ENCODE measurements around the gene SPANXN2. TPM values are rescaled to one million over a fixed set of nuclear protein-coding genes. Genes with fewer than 3 reads are reported as not detected.
"Not testable (repeated sequence)": the region's sequence is repeated elsewhere in the genome, so short reads cannot be mapped to it uniquely, and the experiment has no call there.

SPANXN2 gene, protein sequence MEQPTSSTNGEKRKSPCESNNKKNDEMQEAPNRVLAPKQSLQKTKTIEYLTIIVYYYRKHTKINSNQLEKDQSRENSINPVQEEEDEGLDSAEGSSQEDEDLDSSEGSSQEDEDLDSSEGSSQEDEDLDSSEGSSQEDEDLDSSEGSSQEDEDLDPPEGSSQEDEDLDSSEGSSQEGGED
- polyA plus RNA-seq (2013, experiment 1 of 2) = not detected
- polyA plus RNA-seq (2013, experiment 2 of 2) = not detected

DNA sequence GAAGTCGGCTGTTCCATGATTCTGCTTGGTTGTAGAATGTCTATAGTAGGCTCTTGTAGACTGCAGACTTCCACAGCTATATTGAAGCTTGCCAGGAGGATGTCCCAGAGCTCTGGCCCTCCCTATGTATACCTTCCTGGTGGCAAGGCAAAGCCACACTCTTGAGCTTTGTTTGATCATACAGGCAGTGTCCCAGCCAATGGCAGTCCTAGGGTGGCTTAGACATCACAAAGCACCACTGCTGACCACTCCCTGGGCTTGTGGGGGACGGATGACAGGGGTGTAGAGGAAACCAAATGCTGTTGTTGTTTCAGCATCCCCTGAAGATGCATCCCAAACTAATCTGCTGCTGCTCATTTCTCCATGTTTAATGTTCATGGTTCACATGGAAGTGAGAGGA, at the start of gene SPANXN2:
Gene SPANXN2, minus strand, starts transcription at position 101 of the 400 bp plus-strand sequence. Its CDS starts 84 bp downstream, at position 17.
- H3K4me1 ChIP-seq (ENCODE audit: insufficient read depth, low read length); H3K27ac ChIP-seq (ENCODE audit: low read depth, low read length); H3K36me3 ChIP-seq (ENCODE audit: insufficient read depth, low read length); H3K27me3 ChIP-seq (ENCODE audit: insufficient read depth, low read length); H3K9ac ChIP-seq (ENCODE audit: low read depth, low read length); H3K4me3 ChIP-seq (ENCODE audit: low read length): not testable (repeated sequence)
- H3K9me3 ChIP-seq (ENCODE audit: insufficient read depth, low read depth, low read length) = peaks cover 21% of the 10 kb centered on the region; the same call in 1 of the 2 replicates
- 75% methylated on average over 1 of the region's 2 CpGs for WGBS

DNA sequence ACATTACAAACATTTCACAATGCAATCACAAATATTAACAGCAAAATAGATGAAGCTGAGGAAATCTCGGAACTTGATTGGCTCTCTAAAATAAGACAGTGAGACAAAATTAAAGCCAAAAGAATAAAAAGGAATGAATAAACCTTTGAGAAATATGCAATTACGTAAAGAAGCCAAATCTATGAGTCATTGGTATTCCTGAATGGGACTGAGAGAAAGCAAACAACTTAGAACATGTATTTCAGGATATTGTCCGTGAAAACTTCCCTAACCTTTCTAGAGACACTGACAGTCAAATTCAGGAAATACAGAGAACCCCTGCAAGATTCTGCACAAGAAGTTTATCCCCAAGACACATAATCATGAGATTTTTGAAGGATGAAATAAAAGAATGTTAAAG, 48.4 kb upstream of the SPANXN2 start:
- no peak overlapping the region for H3K27ac ChIP-seq (ENCODE audit: low read depth, low read length)
- WGBS = 33% methylated on average over 1 of the region's 3 CpGs

DNA sequence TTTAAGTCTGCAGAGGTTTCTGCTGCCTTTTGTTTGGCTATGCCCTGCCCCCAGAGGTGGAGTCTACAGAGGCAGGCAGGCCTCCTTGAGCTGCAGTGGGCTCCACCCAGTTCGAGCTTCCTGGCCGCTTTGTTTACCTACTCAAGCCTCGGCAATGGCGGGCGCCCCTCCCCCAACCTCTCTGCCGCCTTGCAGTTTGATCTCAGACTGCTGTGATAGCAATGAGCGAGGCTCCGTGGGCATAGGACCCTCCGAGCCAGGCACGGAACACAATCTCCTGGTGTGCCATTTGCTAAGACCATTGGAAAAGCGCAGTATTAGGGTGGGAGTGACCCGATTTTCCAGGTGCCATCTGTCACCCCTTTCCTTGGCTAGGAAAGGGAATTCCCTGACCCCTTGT, 47.2 kb upstream of the SPANXN2 start:
- H3K27ac ChIP-seq (ENCODE audit: low read depth, low read length); H3K36me3 ChIP-seq (ENCODE audit: insufficient read depth, low read length); H3K4me3 ChIP-seq (ENCODE audit: low read length); H3K4me1 ChIP-seq (ENCODE audit: insufficient read depth, low read length); H3K27me3 ChIP-seq (ENCODE audit: insufficient read depth, low read length); H3K9ac ChIP-seq (ENCODE audit: low read depth, low read length): not testable (repeated sequence)
- WGBS = 91% methylated on average over 12 of the region's 12 CpGs
- H3K9me3 ChIP-seq (ENCODE audit: insufficient read depth, low read depth, low read length) = peaks cover 38% of the 10 kb centered on the region

More for the DNA sequence above, 48.4 kb upstream of the SPANXN2 start:
- peaks cover 50% of the 10 kb centered on the region for H3K9me3 ChIP-seq (ENCODE audit: insufficient read depth, low read depth, low read length)
- H3K4me1 ChIP-seq (ENCODE audit: insufficient read depth, low read length) = no peaks in the 10 kb centered on the region
- H3K36me3 ChIP-seq (ENCODE audit: insufficient read depth, low read length) = no peaks in the 10 kb centered on the region
- no peak overlapping the region for H3K4me3 ChIP-seq (ENCODE audit: low read length)
- no peak overlapping the region for H3K9ac ChIP-seq (ENCODE audit: low read depth, low read length)
- no peaks in the 10 kb centered on the region for H3K27me3 ChIP-seq (ENCODE audit: insufficient read depth, low read length)

DNA sequence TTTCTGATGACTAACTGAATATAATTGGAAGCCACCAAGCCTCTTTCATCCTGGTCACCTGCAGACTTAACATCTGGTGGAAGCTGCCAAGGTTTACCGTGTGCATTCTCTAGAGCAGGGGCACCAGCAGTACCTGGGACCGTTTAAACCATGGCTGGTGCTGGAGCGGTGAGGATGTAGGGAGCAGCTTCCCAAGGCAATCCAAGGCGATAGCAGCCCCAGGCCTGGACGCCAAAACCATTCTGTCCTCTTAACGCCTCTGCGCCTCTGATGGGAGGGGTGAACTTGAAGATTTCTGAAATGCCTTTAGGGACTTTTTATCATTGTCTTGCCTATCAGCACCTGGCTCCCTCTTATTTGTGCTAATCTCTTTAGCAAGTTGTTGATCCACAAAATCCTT, 37.3 kb upstream of the SPANXN2 start:
- Histone ChIP-seq H3K27ac (ENCODE audit: low read depth, low read length) (no peak overlapping the region), H3K27me3 (ENCODE audit: insufficient read depth, low read length) (no peaks in the 10 kb centered on the region), H3K9ac (ENCODE audit: low read depth, low read length) (no peak overlapping the region), H3K9me3 (ENCODE audit: insufficient read depth, low read depth, low read length) (peaks cover 59% of the 10 kb centered on the region), H3K4me1 (ENCODE audit: insufficient read depth, low read length) (no peaks in the 10 kb centered on the region), H3K4me3 (ENCODE audit: low read length) (no peak overlapping the region), H3K36me3 (ENCODE audit: insufficient read depth, low read length) (no peaks in the 10 kb centered on the region)
- 89% methylated on average over 7 of the region's 7 CpGs for WGBS

DNA sequence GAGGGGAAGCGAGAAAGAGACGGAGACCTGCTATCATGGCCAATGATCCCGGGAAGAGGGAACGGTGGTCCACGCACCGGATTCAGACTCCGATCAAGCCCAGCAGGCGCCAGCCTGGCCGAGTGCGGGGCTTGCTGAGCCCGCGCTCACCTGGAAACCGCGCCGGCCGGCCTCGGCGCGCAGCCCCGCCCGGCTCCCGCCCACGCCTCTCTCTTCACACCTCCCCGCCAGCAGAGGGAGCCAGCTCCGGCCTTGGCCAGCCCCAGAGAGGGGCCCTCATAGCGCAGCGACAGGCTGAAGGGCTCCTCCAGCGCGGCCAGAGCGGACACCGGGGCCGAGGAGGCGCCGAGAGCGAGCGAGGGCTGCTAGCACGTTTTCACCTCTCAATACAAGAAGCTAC, 36.8 kb upstream of the SPANXN2 start:
- no peak overlapping the region for H3K9ac ChIP-seq (ENCODE audit: low read depth, low read length)
- H3K27ac ChIP-seq (ENCODE audit: low read depth, low read length) = no peak overlapping the region
- H3K36me3 ChIP-seq (ENCODE audit: insufficient read depth, low read length) = no peaks in the 10 kb centered on the region
- no peaks in the 10 kb centered on the region for H3K27me3 ChIP-seq (ENCODE audit: insufficient read depth, low read length)
- H3K4me3 ChIP-seq (ENCODE audit: low read length) = no peak overlapping the region
- no peaks in the 10 kb centered on the region for H3K4me1 ChIP-seq (ENCODE audit: insufficient read depth, low read length)
- peaks cover 64% of the 10 kb centered on the region for H3K9me3 ChIP-seq (ENCODE audit: insufficient read depth, low read depth, low read length)
- WGBS = 94% methylated on average over 37 of the region's 37 CpGs

DNA sequence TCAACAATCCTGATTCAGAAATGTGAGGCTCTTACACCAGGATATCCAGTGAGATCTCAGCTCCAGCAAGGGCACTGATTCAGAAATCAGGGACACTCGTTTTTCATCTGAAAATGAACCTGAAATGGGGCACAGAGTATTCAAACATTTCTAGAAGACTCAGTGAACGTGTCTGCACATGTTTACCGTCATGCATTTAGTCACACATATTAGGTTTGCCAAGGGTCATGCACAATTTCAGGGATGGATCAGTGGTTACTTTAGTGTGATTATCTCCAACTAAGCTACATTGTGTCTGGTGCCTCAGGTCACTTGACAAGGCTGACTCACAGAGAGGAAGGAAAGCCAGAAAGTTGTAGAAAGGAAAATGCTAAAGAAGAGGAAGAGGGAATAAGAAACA, 33.6 kb upstream of the SPANXN2 start:
- 43% methylated on average over 3 of the region's 3 CpGs for WGBS

DNA sequence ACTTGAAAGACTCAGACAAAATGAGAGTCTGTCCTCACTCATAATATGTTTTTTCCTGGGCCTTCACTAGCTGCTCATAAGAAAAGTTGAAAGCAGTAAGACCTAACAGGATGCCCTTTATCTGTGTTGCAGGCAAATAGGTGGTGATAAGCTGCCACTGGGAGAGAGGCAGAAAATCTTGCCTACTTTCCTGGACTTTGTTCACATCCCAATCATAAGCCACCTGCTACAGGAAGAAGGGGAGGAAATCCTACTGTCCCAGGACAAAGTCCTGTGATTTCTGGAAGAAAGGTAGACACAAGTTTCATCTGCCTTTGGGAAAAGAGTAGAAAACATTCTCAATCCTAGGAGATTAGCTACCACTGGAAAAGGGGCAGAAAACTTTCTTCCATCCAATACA, 13.3 kb upstream of the SPANXN2 start:
- H3K4me3 ChIP-seq (ENCODE audit: low read length) = no peak overlapping the region
- H3K27me3 ChIP-seq (ENCODE audit: insufficient read depth, low read length) = no peaks in the 10 kb centered on the region
- no peak overlapping the region for H3K27ac ChIP-seq (ENCODE audit: low read depth, low read length)
- no peaks in the 10 kb centered on the region for H3K36me3 ChIP-seq (ENCODE audit: insufficient read depth, low read length)
- peaks cover 64% of the 10 kb centered on the region for H3K9me3 ChIP-seq (ENCODE audit: insufficient read depth, low read depth, low read length)
- no peak overlapping the region for H3K9ac ChIP-seq (ENCODE audit: low read depth, low read length)
- H3K4me1 ChIP-seq (ENCODE audit: insufficient read depth, low read length) = no peaks in the 10 kb centered on the region

More for the DNA sequence above, 33.6 kb upstream of the SPANXN2 start:
- no peak overlapping the region for H3K9ac ChIP-seq (ENCODE audit: low read depth, low read length)
- H3K27me3 ChIP-seq (ENCODE audit: insufficient read depth, low read length) = no peaks in the 10 kb centered on the region
- no peaks in the 10 kb centered on the region for H3K36me3 ChIP-seq (ENCODE audit: insufficient read depth, low read length)
- no peaks in the 10 kb centered on the region for H3K4me1 ChIP-seq (ENCODE audit: insufficient read depth, low read length)
- no peak overlapping the region for H3K4me3 ChIP-seq (ENCODE audit: low read length)
- no peak overlapping the region for H3K27ac ChIP-seq (ENCODE audit: low read depth, low read length)
- peaks cover 55% of the 10 kb centered on the region for H3K9me3 ChIP-seq (ENCODE audit: insufficient read depth, low read depth, low read length)

DNA sequence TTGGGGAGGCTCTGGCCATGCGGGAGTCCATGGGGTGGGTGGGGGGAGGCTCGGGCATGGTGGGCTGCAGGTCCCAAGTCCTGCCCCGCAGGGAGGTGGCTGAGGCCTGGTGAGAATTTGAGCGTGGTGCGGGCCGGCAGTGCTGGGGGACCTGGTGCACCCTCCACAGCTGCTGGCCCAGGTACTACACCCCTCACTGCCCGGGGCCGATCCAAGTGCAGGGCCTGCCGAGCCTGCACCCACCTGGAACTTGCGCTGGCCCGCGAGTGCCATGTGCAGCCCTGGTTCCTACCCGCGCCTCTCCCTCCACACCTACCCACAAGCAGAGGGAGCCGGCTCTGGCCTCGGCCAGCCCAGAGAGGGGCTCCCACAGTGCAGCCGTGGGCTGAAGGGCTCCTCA, 5.7 kb upstream of the SPANXN2 start:
- H3K4me1 ChIP-seq (ENCODE audit: insufficient read depth, low read length) = no peaks in the 10 kb centered on the region
- no peaks in the 10 kb centered on the region for H3K27me3 ChIP-seq (ENCODE audit: insufficient read depth, low read length)
- H3K9me3 ChIP-seq (ENCODE audit: insufficient read depth, low read depth, low read length) = peaks cover 24% of the 10 kb centered on the region; the same call in 1 of the 2 replicates
- H3K36me3 ChIP-seq (ENCODE audit: insufficient read depth, low read length) = no peaks in the 10 kb centered on the region
- WGBS = 96% methylated on average over 17 of the region's 17 CpGs
- H3K27ac ChIP-seq (ENCODE audit: low read depth, low read length) = no peak overlapping the region
- no peak overlapping the region for H3K9ac ChIP-seq (ENCODE audit: low read depth, low read length)
- H3K4me3 ChIP-seq (ENCODE audit: low read length) = no peak overlapping the region

DNA sequence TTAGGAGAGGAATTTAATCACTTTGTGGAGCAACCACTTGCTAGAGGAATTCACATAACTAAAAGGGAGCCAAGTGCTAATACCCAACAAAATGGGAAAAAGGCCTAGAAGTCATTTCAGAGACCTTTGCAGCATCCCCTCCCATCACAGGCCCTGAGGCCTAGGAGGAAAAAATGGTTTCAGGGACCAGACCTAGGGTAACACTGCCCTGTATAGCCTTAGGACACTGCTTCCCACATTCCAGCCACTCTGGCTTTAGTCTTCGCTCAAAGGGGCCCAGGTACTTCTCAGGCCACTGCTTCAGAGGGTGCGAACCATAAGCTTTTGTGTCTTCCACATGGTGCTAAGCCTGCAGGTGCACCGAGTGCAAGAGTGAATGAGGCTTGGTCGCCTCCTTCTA, 19.1 kb downstream of the SPANXN2 start:
- Histone ChIP-seq H3K27ac (ENCODE audit: low read depth, low read length) (no peak overlapping the region), H3K9me3 (ENCODE audit: insufficient read depth, low read depth, low read length) (peaks cover 66% of the 10 kb centered on the region), H3K4me1 (ENCODE audit: insufficient read depth, low read length) (no peaks in the 10 kb centered on the region), H3K9ac (ENCODE audit: low read depth, low read length) (no peak overlapping the region), H3K27me3 (ENCODE audit: insufficient read depth, low read length) (no peaks in the 10 kb centered on the region), H3K4me3 (ENCODE audit: low read length) (no peak overlapping the region), H3K36me3 (ENCODE audit: insufficient read depth, low read length) (no peaks in the 10 kb centered on the region)
- WGBS = 76% methylated on average over 4 of the region's 4 CpGs

DNA sequence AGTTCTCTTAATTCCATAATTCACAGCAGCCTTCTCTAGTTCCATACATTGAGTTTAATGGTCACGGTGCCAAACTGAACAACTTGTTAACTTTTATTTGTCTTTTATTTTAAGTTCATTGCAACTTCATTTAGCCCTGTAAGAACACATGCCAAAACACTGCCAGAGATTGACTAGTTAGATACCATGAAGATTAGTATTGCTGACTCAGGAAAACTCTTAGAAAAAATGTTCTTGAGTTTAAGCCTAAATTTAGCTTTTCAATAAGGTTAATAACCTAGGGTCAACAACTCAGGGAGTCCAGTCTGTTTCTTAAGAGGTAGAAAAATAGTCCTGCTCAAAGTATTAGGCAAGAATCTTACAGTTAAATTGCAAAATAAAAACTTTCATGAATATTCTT, 25.7 kb downstream of the SPANXN2 start:
- H3K36me3 ChIP-seq (ENCODE audit: insufficient read depth, low read length) = no peaks in the 10 kb centered on the region
- no CpG with 5 or more reads among the region's 1 CpG for WGBS
- H3K27ac ChIP-seq (ENCODE audit: low read depth, low read length) = no peak overlapping the region
- no peak overlapping the region for H3K9ac ChIP-seq (ENCODE audit: low read depth, low read length)
- H3K9me3 ChIP-seq (ENCODE audit: insufficient read depth, low read depth, low read length) = peaks cover 49% of the 10 kb centered on the region
- H3K27me3 ChIP-seq (ENCODE audit: insufficient read depth, low read length) = no peaks in the 10 kb centered on the region
- H3K4me1 ChIP-seq (ENCODE audit: insufficient read depth, low read length) = no peaks in the 10 kb centered on the region
- no peak overlapping the region for H3K4me3 ChIP-seq (ENCODE audit: low read length)

DNA sequence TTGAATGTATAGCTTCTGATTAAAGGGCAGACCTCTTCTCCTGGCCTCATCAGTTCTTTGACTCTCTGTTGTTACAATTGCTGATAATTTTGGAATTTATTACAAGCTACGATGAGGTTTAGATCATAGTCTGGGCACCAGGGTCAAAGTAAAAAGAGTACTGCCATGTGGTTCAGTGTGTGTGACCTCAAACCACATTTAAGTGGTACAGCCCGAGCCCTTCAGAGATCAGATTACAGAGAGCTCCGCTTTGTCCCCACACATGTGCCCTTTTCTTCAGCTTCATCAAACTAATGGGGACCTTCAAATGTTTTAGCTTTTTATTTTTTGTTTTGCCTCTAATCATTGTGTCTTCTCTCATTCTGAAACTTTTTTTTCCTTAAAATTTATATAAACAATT, 37.1 kb downstream of the SPANXN2 start:
- no peak overlapping the region for H3K4me3 ChIP-seq (ENCODE audit: low read length)
- H3K27me3 ChIP-seq (ENCODE audit: insufficient read depth, low read length) = no peaks in the 10 kb centered on the region
- WGBS = 97% methylated on average over 3 of the region's 3 CpGs

DNA sequence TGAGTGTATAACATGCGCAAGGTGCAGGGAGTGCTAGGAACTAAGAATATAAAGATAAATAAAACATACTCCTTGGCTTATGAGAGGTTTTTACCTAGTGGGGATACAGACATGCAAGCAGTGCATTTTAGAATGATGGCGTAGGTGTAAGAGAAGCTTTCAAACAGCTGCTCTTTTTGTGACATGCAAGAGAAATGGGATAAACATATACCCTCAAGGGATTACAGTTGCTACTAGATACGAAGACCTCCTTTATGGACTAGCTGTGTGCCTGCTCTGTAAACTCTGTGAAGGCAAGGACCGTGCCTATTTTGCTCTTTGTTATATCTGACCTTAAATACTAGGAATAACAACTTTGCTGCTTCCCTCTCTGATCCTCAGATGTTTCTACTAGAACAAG, 45.6 kb downstream of the SPANXN2 start:
- 74% methylated on average over 3 of the region's 4 CpGs for WGBS
- H3K36me3 ChIP-seq (ENCODE audit: insufficient read depth, low read length) = no peaks in the 10 kb centered on the region
- H3K4me1 ChIP-seq (ENCODE audit: insufficient read depth, low read length) = no peaks in the 10 kb centered on the region
- no peaks in the 10 kb centered on the region for H3K27me3 ChIP-seq (ENCODE audit: insufficient read depth, low read length)
- H3K27ac ChIP-seq (ENCODE audit: low read depth, low read length) = no peak overlapping the region
- no peak overlapping the region for H3K9ac ChIP-seq (ENCODE audit: low read depth, low read length)
- H3K9me3 ChIP-seq (ENCODE audit: insufficient read depth, low read depth, low read length) = peaks cover 48% of the 10 kb centered on the region
- no peak overlapping the region for H3K4me3 ChIP-seq (ENCODE audit: low read length)

More for the DNA sequence above, 37.1 kb downstream of the SPANXN2 start:
- Histone ChIP-seq H3K4me1 (ENCODE audit: insufficient read depth, low read length) (no peaks in the 10 kb centered on the region), H3K36me3 (ENCODE audit: insufficient read depth, low read length) (no peaks in the 10 kb centered on the region), H3K27ac (ENCODE audit: low read depth, low read length) (no peak overlapping the region), H3K9me3 (ENCODE audit: insufficient read depth, low read depth, low read length) (peaks cover 45% of the 10 kb centered on the region), H3K9ac (ENCODE audit: low read depth, low read length) (no peak overlapping the region)
